Endodermal cell (in vitro differentiated cells): Measurements from ENCODE around the gene MYCL. TPM values are rescaled to one million over a fixed set of nuclear protein-coding genes. Genes with fewer than 3 reads are reported as not detected.
A peak's percentile ranks its signal among the peaks of the same experiment; 100 is the strongest.

Experiments
- DNase-seq: peaks from one replicate; pipeline ENCODE4 v3.0.0-alpha.2; 2017
- H3K27ac ChIP-seq: 2 replicates; pipeline ENCODE4 v1.5.1; 2013; ENCODE audit warnings: mild to moderate bottlenecking, low read depth, low read length, moderate library complexity
- H3K27me3 ChIP-seq: 2 replicates; pipeline ENCODE4 v1.6.1; 2013; ENCODE audit warnings: mild to moderate bottlenecking, low read length, moderate library complexity; ENCODE audit not compliant: insufficient read depth, control insufficient read depth, poor library complexity, severe bottlenecking
- H3K36me3 ChIP-seq: 2 replicates; pipeline ENCODE4 v1.7.0; 2013; ENCODE audit warnings: mild to moderate bottlenecking, low read length, moderate library complexity; ENCODE audit not compliant: control insufficient read depth, insufficient read depth
- H3K4me1 ChIP-seq: one replicate; pipeline ENCODE4 v1.7.0; 2013; ENCODE audit warnings: low read length; ENCODE audit not compliant: control insufficient read depth, insufficient read depth
- H3K4me3 ChIP-seq: 2 replicates; pipeline ENCODE4 v1.5.1; 2013; ENCODE audit warnings: mild to moderate bottlenecking, low read length, moderate library complexity
- H3K9ac ChIP-seq: 2 replicates; pipeline ENCODE4 v1.6.1; 2013; ENCODE audit warnings: mild to moderate bottlenecking, low read length, moderate library complexity; ENCODE audit not compliant: poor library complexity, severe bottlenecking; ENCODE audit errors: extremely low read depth
- H3K9me3 ChIP-seq: 2 replicates; pipeline ENCODE4 v1.6.1; 2013; ENCODE audit warnings: mild to moderate bottlenecking, low read length, moderate library complexity; ENCODE audit not compliant: control insufficient read depth
- H3K27ac Mint-ChIP-seq: 2 replicates; pipeline ENCODE4 v1.8.0; 2020; ENCODE audit warnings: mixed read lengths
- H3K27me3 Mint-ChIP-seq: 2 replicates; pipeline ENCODE4 v1.8.0; 2021; ENCODE audit warnings: mild to moderate bottlenecking, mixed read lengths; ENCODE audit not compliant: insufficient read depth
- H3K36me3 Mint-ChIP-seq: 2 replicates; pipeline ENCODE4 v1.8.0; 2020; ENCODE audit warnings: low read depth, mixed read lengths
- H3K4me1 Mint-ChIP-seq: 2 replicates; pipeline ENCODE4 v1.8.0; 2020; ENCODE audit warnings: mixed read lengths
- H3K4me3 Mint-ChIP-seq: 2 replicates; pipeline ENCODE4 v1.8.0; 2020; ENCODE audit warnings: mild to moderate bottlenecking, moderate library complexity, mixed read lengths
- H3K9me3 Mint-ChIP-seq: 2 replicates; pipeline ENCODE4 v1.8.0; 2020; ENCODE audit warnings: mild to moderate bottlenecking, mixed read lengths
- CTCF ChIP-seq: fragments of 200-600 bp; sonication (generic); conservative IDR thresholded peaks from 2 replicates; pipeline ENCODE4 v1.5.0; 2021; ENCODE audit warnings: antibody characterized with exemption, mild to moderate bottlenecking
- WGBS, 2 experiments: methylation state at CpG; one replicate each; pipeline versions ENCODE4 v1.1.5 to v1.1.7; 2013; ENCODE audit warnings: missing lambda C conversion rate in 2 of 2, mixed read lengths in 1 of 2; ENCODE audit not compliant: insufficient coverage in 1 of 2, insufficient read length in 1 of 2; 5-methylcytosine and 5-hydroxymethylcytosine counted together
- total RNA-seq, 2 donors: library from RNA; stranded (reverse); fragmentation: NEBNext Ultra II Directional in 1 of 2; extraction: Animal tissue kit (Norgen Biotek cat#: 25700) in 1 of 2; gene quantifications; 2 replicates in 1 of 2; 3 replicates in 1 of 2; pipeline ENCODE4 v1.2.1, GENCODE V29; 2021

Gene MYCL
- total RNA-seq, 2 donors from 2014 or later = 35.0 to 39.5 TPM

DNA sequence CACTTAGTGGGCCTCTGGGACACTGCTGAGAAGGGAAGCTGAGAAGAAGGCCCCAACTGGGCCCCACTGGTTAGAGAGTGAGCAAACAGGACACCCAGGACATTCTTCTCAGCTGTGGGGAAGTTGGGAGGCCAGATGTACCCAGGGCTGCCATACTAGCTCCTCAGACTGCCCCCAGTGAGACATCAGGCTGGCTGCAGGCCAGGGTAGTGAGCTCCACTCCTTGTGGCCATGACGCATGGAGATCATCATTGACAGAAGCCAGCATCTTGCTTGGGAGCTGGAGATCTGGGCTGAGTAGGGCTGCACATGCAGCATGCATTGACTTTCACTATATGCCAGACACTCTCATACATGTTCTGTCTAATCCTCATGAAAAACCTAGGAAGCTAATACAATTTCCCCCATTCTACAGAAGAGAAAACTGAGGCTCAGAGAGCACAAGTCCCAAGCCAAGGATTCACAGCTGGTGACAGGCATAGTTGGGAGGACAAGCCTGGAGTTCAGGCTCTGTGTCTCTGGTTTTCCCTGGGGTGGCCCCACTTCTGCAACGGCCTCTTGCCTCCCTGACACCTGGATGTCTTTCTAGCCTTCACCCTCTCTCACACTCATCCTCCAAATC, 24.1 kb upstream of the MYCL start:
- no peak for DNase-seq
- H3K4me3 Mint-ChIP-seq = no peak overlapping the region
- TF ChIP-seq CTCF = no peak
- H3K27me3 Mint-ChIP-seq = peaks cover 3% of the 10 kb centered on the region
- H3K4me1 Mint-ChIP-seq = peaks cover 39% of the 10 kb centered on the region
- 80 to 90% methylated on average over 1 to 2 of the region's 2 CpGs for WGBS, 2 experiments
- no peaks in the 10 kb centered on the region for H3K36me3 ChIP-seq
- no peaks in the 10 kb centered on the region for H3K27me3 ChIP-seq
- no peaks in the 10 kb centered on the region for H3K9me3 Mint-ChIP-seq
- no peak overlapping the region for H3K9ac ChIP-seq
- no peak overlapping the region for H3K27ac ChIP-seq
- no peak overlapping the region for H3K4me3 ChIP-seq
- peaks cover 16% of the 10 kb centered on the region for H3K4me1 ChIP-seq
- peak overlapping the region; percentile 77 for H3K27ac Mint-ChIP-seq
- H3K9me3 ChIP-seq = no peaks in the 10 kb centered on the region
- H3K36me3 Mint-ChIP-seq = no peaks in the 10 kb centered on the region

- no peak overlapping the region for H3K9ac ChIP-seq
- Mint-ChIP-seq H3K4me3 (peak overlapping the region; percentile 32), H3K36me3 (no peaks in the 10 kb centered on the region), H3K9me3 (no peaks in the 10 kb centered on the region), H3K4me1 (peaks cover 39% of the 10 kb centered on the region), H3K27ac (peak overlapping the region; percentile 76), H3K27me3 (no peaks in the 10 kb centered on the region)
- peak; percentile 95 for DNase-seq
- H3K27ac ChIP-seq = no peak overlapping the region
- H3K4me1 ChIP-seq = peaks cover 16% of the 10 kb centered on the region
- H3K27me3 ChIP-seq = no peaks in the 10 kb centered on the region
- H3K36me3 ChIP-seq = no peaks in the 10 kb centered on the region
- H3K4me3 ChIP-seq = no peak overlapping the region
- no peaks in the 10 kb centered on the region for H3K9me3 ChIP-seq
- TF ChIP-seq CTCF = no peak
- WGBS, 2 experiments = 5 to 13% methylated on average over 19 to 25 of the region's 25 CpGs
These were observed 20.6 kb upstream of the MYCL start for GRCh38 chr1:39922251-39922688.

- H3K27ac Mint-ChIP-seq = no peak overlapping the region
These were observed 17.8 kb upstream of the MYCL start for GRCh38 chr1:39919545-39919944.

More at GRCh38 chr1:39919545-39919944, 17.8 kb upstream of the MYCL start:
- no peaks in the 10 kb centered on the region for H3K9me3 Mint-ChIP-seq
- peak; percentile 83 for TF ChIP-seq CTCF
- Histone ChIP-seq H3K4me3 (no peak overlapping the region), H3K4me1 (peaks cover 3% of the 10 kb centered on the region), H3K36me3 (no peaks in the 10 kb centered on the region), H3K27me3 (no peaks in the 10 kb centered on the region), H3K9me3 (no peaks in the 10 kb centered on the region), H3K27ac (no peak overlapping the region), H3K9ac (no peak overlapping the region)
- H3K27me3 Mint-ChIP-seq = no peaks in the 10 kb centered on the region
- DNase-seq = peak; percentile 84
- peaks cover 16% of the 10 kb centered on the region for H3K4me1 Mint-ChIP-seq
- WGBS, 2 experiments = 44 to 56% methylated on average over 3 of the region's 3 CpGs
- H3K4me3 Mint-ChIP-seq = no peak overlapping the region
- no peaks in the 10 kb centered on the region for H3K36me3 Mint-ChIP-seq
